Endothelial cell of umbilical vein (primary cell): ENCODE results near the gene ANKRD31.

Experiments used
- EZH2 ChIP-seq: IDR thresholded peaks from 2 replicates; pipeline ENCODE4 v1.6.1; 2012; ENCODE audit warnings: borderline replicate concordance, low read depth, mild to moderate bottlenecking, moderate library complexity, low read length, inconsistent platforms; ENCODE audit not compliant: severe bottlenecking
- FOS ChIP-seq: IDR thresholded peaks from 2 replicates; pipeline ENCODE4 v1.6.1; 2011; ENCODE audit warnings: mild to moderate bottlenecking, low read length, moderate library complexity, borderline replicate concordance; ENCODE audit not compliant: insufficient read depth
- GATA2 ChIP-seq: IDR thresholded peaks from 2 replicates; pipeline ENCODE4 v1.7.0; 2011; ENCODE audit warnings: low read depth, mild to moderate bottlenecking, moderate library complexity, mixed read lengths, low read length; ENCODE audit not compliant: insufficient read length, insufficient read depth
- POLR2A ChIP-seq: IDR thresholded peaks from 2 replicates; pipeline ENCODE4 v1.6.1; 2012; ENCODE audit warnings: low read depth, mild to moderate bottlenecking, control low read depth, low read length
- POLR2AphosphoS5 ChIP-seq: IDR thresholded peaks from 2 replicates; pipeline ENCODE4 v1.6.1; 2012; ENCODE audit warnings: low read depth, mild to moderate bottlenecking, control low read depth, low read length, moderate library complexity; ENCODE audit not compliant: insufficient read depth
- TF ChIP-seq, protein P1 (sequence below), 2 donors: IDR thresholded peaks; 1 replicate in 1 of 2; 2 replicates in 1 of 2; pipeline ENCODE4 v1.5.1; 2011; ENCODE audit warnings: low read length in 2 of 2, mild to moderate bottlenecking in 2 of 2, moderate library complexity in 2 of 2, control low read depth in 1 of 2, inconsistent platforms in 1 of 2, low read depth in 1 of 2; ENCODE audit not compliant: insufficient read depth in 1 of 2; ENCODE audit errors: extremely low read depth in 1 of 2
- TF ChIP-seq, protein P2 (sequence below): IDR thresholded peaks from 2 replicates; pipeline ENCODE4 v1.6.1; 2011; ENCODE audit not compliant: insufficient read depth, insufficient read length

DNA sequence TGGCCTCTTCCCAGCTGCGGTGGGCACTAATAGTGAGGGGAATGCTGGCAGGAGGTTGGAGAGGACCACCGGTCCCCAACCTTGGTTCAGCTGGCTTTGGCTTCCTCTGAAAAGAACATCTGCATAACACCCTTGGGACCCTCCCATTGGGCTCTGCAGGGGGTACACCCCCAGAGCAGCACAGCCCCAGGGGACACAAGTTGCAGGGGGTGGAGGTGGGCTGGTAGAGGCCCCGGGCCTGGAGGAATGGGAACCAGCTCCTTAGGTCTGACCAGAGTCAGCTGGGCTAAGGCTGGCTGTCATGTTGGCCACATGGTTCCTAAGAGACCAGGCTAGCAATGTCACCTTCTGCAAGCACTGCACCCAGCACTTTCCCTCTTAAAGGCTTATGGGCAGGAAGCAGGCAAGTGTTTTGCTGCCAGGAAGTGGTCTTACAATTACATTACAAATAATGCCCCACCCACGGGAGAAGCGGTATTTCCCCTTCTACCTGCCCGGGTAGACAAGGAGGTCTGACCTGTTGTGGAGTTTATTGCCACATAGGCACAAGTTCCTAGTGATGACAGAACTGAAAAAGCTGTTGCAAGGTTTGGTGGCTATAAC is 202.4 kb downstream of the ANKRD31 start:
- TF ChIP-seq, protein P1, sequence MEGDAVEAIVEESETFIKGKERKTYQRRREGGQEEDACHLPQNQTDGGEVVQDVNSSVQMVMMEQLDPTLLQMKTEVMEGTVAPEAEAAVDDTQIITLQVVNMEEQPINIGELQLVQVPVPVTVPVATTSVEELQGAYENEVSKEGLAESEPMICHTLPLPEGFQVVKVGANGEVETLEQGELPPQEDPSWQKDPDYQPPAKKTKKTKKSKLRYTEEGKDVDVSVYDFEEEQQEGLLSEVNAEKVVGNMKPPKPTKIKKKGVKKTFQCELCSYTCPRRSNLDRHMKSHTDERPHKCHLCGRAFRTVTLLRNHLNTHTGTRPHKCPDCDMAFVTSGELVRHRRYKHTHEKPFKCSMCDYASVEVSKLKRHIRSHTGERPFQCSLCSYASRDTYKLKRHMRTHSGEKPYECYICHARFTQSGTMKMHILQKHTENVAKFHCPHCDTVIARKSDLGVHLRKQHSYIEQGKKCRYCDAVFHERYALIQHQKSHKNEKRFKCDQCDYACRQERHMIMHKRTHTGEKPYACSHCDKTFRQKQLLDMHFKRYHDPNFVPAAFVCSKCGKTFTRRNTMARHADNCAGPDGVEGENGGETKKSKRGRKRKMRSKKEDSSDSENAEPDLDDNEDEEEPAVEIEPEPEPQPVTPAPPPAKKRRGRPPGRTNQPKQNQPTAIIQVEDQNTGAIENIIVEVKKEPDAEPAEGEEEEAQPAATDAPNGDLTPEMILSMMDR (IDR thresholded peaks at IDR 0.05; ENCODE audit: extremely low read depth in 1 of 2, insufficient read depth in 1 of 2, low read depth in 1 of 2, low read length in 2 of 2): no peak
- no peak for TF ChIP-seq POLR2A
- no peak for TF ChIP-seq POLR2AphosphoS5
- TF ChIP-seq, protein P2, sequence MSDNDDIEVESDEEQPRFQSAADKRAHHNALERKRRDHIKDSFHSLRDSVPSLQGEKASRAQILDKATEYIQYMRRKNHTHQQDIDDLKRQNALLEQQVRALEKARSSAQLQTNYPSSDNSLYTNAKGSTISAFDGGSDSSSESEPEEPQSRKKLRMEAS: no peak
- no peak for TF ChIP-seq EZH2
- no peak for TF ChIP-seq FOS
- TF ChIP-seq GATA2: no peak
